H1 (cell line): ENCODE data around the gene GDNF. TPM values are rescaled to one million over a fixed set of nuclear protein-coding genes. Genes with fewer than 3 reads are reported as not detected.

Experiments used
- CTCF ChIA-PET: fragments of 300-600 bp; sonication (Branson Sonifier 250); formaldehyde crosslinking; loops from one replicate; lab custom pipeline; 2021; ENCODE audit not compliant: partially characterized antibody; lab: Charles Lee
- POLR2A ChIA-PET: fragments of 300-600 bp; sonication (Branson Sonifier 250); formaldehyde crosslinking; loops from one replicate; lab custom pipeline; 2021; ENCODE audit warnings: inconsistent platforms; ENCODE audit not compliant: partially characterized antibody; lab: Charles Lee
- DNase-seq, 2 experiments: peaks; one replicate each; pipeline versions ENCODE4 v3.0.0 to v3.0.0-alpha.2; 2010 to 2022; ENCODE audit warnings: low spot score in 2 of 2, low read depth in 1 of 2, mixed read lengths in 1 of 2
- FAIRE-seq: peaks from 2 replicates; lab custom pipeline; 2011; peaks lifted over from hg19 to GRCh38; lab: Jason Lieb, UNC
- H2AFZ ChIP-seq: 2 replicates; pipeline ENCODE4 v1.8.1; 2012; ENCODE audit warnings: low read length, inconsistent platforms
- H2AK5ac ChIP-seq: 2 replicates; pipeline ENCODE4 v1.6.1; 2013; ENCODE audit warnings: low read depth, low read length
- H2BK120ac ChIP-seq: replicated peaks from 2 replicates; pipeline ENCODE3; 2013; ENCODE audit warnings: low read depth, low read length, inconsistent platforms
- H2BK12ac ChIP-seq: 2 replicates; pipeline ENCODE4 v1.6.1; 2013; ENCODE audit warnings: low read depth, low read length
- H2BK15ac ChIP-seq: 2 replicates; pipeline ENCODE4 v1.6.1; 2013; ENCODE audit warnings: low read length
- H2BK20ac ChIP-seq: 2 replicates; pipeline ENCODE4 v1.6.1; 2013; ENCODE audit warnings: low read length
- H2BK5ac ChIP-seq: 2 replicates; pipeline ENCODE4 v1.6.1; 2013; ENCODE audit warnings: low read depth, low read length
- H3K14ac ChIP-seq: 2 replicates; pipeline ENCODE4 v1.6.1; 2013; ENCODE audit warnings: inconsistent platforms; ENCODE audit not compliant: insufficient read length
- H3K18ac ChIP-seq: 2 replicates; pipeline ENCODE4 v1.6.1; 2013; ENCODE audit warnings: low read length; ENCODE audit errors: extremely low read depth
- H3K23ac ChIP-seq: 2 replicates; pipeline ENCODE4 v1.6.1; 2013; ENCODE audit warnings: inconsistent platforms; ENCODE audit not compliant: insufficient read length
- H3K23me2 ChIP-seq: 2 replicates; pipeline ENCODE4 v1.6.1; 2013; ENCODE audit warnings: low read depth, low read length
- H3K27ac ChIP-seq: 2 replicates; pipeline ENCODE4 v1.6.1; 2011; ENCODE audit warnings: low read depth, low read length, inconsistent platforms
- H3K27me3 ChIP-seq, 4 experiments: replicated peaks in 1 of 4; 1 replicate in 1 of 4; 2 replicates in 3 of 4; pipeline versions ENCODE4 v1.6.1 to v1.8.1; 2011 to 2013; ENCODE audit warnings: low read length in 3 of 4, mild to moderate bottlenecking in 3 of 4, inconsistent platforms in 2 of 4, mixed read lengths in 2 of 4, moderate library complexity in 1 of 4; ENCODE audit not compliant: control insufficient read depth in 3 of 4, insufficient read depth in 3 of 4; ENCODE audit errors: extremely low read depth in 1 of 4
- H3K36me3 ChIP-seq, 4 experiments: 2 replicates each; pipeline versions ENCODE4 v1.6.1 to v1.8.1; 2011 to 2013; ENCODE audit warnings: mild to moderate bottlenecking in 4 of 4, low read length in 3 of 4, moderate library complexity in 2 of 4, control low read depth in 1 of 4, inconsistent platforms in 1 of 4; ENCODE audit not compliant: insufficient read depth in 4 of 4, control insufficient read depth in 2 of 4
- H3K4ac ChIP-seq: replicated peaks from 2 replicates; pipeline ENCODE3; 2013; ENCODE audit warnings: low read length, low read depth, mixed read lengths, inconsistent platforms; ENCODE audit not compliant: insufficient read length
- H3K4me1 ChIP-seq, 4 experiments: replicated peaks in 1 of 4; 1 replicate in 1 of 4; 2 replicates in 3 of 4; pipeline versions ENCODE4 v1.6.1 to v1.8.1; 2011 to 2013; ENCODE audit warnings: low read length in 3 of 4, inconsistent platforms in 2 of 4, mixed read lengths in 1 of 4; ENCODE audit not compliant: insufficient read depth in 4 of 4, control insufficient read depth in 3 of 4
- H3K4me2 ChIP-seq, 2 experiments: 2 replicates each; pipeline versions ENCODE4 v1.6.1 to v1.8.1; 2011 to 2013; ENCODE audit warnings: low read depth in 2 of 2, low read length in 2 of 2, control low read depth in 1 of 2, inconsistent platforms in 1 of 2, mild to moderate bottlenecking in 1 of 2; ENCODE audit not compliant: insufficient read depth in 1 of 2
- H3K4me3 ChIP-seq, 4 experiments: fragments of 200-600, 300-600 bp in 1 of 4; sonication (generic), shearing (Covaris generic), sonication (Bioruptor Twin) in 1 of 4; 2 replicates each; pipeline versions ENCODE4 v1.5.1 to v1.8.1; 2011 to 2016; ENCODE audit warnings: low read length in 4 of 4, low read depth in 3 of 4, control low read depth in 2 of 4, inconsistent platforms in 2 of 4, mild to moderate bottlenecking in 2 of 4, mixed read lengths in 1 of 4, moderate library complexity in 1 of 4; ENCODE audit not compliant: insufficient read depth in 2 of 4; ENCODE audit errors: extremely low read depth in 1 of 4
- H3K56ac ChIP-seq: replicated peaks from 2 replicates; pipeline ENCODE3; 2013; ENCODE audit warnings: low read depth, mild to moderate bottlenecking, mixed read lengths, low read length, inconsistent platforms; ENCODE audit not compliant: insufficient read length
- H3K79me1 ChIP-seq: 2 replicates; pipeline ENCODE4 v1.6.1; 2013; ENCODE audit warnings: low read depth, low read length, control low read depth
- H3K79me2 ChIP-seq, 2 experiments: 2 replicates each; pipeline versions ENCODE4 v1.6.1 to v1.8.1; 2012 to 2013; ENCODE audit warnings: low read length in 2 of 2, mild to moderate bottlenecking in 2 of 2, inconsistent platforms in 1 of 2; ENCODE audit not compliant: insufficient read depth in 2 of 2, control insufficient read depth in 1 of 2
- H3K9ac ChIP-seq, 4 experiments: replicated peaks in 1 of 4; 1 replicate in 1 of 4; 2 replicates in 3 of 4; pipeline versions ENCODE4 v1.6.1 to v1.8.1; 2011 to 2013; ENCODE audit warnings: low read depth in 3 of 4, low read length in 3 of 4, control low read depth in 2 of 4, mild to moderate bottlenecking in 2 of 4, moderate library complexity in 2 of 4, inconsistent platforms in 1 of 4; ENCODE audit errors: extremely low read depth in 1 of 4
- H3K9me3 ChIP-seq, 2 experiments: 2 replicates each; pipeline versions ENCODE4 v1.6.1 to v1.8.1; 2012 to 2013; ENCODE audit warnings: mild to moderate bottlenecking in 2 of 2, moderate library complexity in 2 of 2, control low read depth in 1 of 2, inconsistent platforms in 1 of 2, low read depth in 1 of 2, low read length in 1 of 2, mixed read lengths in 1 of 2; ENCODE audit not compliant: insufficient read depth in 2 of 2
- H4K20me1 ChIP-seq, 2 experiments: replicated peaks in 1 of 2; 2 replicates each; pipeline versions ENCODE3 to v1.8.1; 2011 to 2013; ENCODE audit warnings: inconsistent platforms in 2 of 2, low read length in 2 of 2, mild to moderate bottlenecking in 1 of 2; ENCODE audit not compliant: insufficient read depth in 2 of 2, control insufficient read depth in 1 of 2
- H4K5ac ChIP-seq: 2 replicates; pipeline ENCODE4 v1.6.1; 2013; ENCODE audit warnings: low read length, low read depth, mixed read lengths, inconsistent platforms; ENCODE audit not compliant: insufficient read length
- H4K8ac ChIP-seq: 2 replicates; pipeline ENCODE4 v1.8.0; 2013; ENCODE audit warnings: mild to moderate bottlenecking, moderate library complexity, low read length, inconsistent platforms; ENCODE audit not compliant: insufficient read depth; ENCODE audit errors: extremely low read depth
- H4K91ac ChIP-seq: replicated peaks from 2 replicates; pipeline ENCODE3; 2013; ENCODE audit warnings: low read length, mixed read lengths, inconsistent platforms; ENCODE audit not compliant: insufficient read length
- CHD1 ChIP-seq: IDR thresholded peaks from 2 replicates; pipeline ENCODE4 v1.6.1; 2012; ENCODE audit warnings: low read depth, low read length, improper control_type of control experiment
- CREB1 ChIP-seq: IDR thresholded peaks from 2 replicates; pipeline ENCODE4 v1.6.1; 2012; ENCODE audit warnings: inconsistent platforms
- NANOG ChIP-seq: IDR thresholded peaks from 2 replicates; pipeline ENCODE4 v1.6.1; 2011; ENCODE audit warnings: low read length, low read depth, mild to moderate bottlenecking, inconsistent platforms; ENCODE audit not compliant: insufficient read depth, poor library complexity, severe bottlenecking
- NRF1 ChIP-seq: IDR thresholded peaks from 2 replicates; pipeline ENCODE4 v1.6.1; 2011; ENCODE audit warnings: mild to moderate bottlenecking, low read depth, low read length, improper control_type of control experiment
- POLR2AphosphoS5 ChIP-seq: IDR thresholded peaks from 2 replicates; pipeline ENCODE4 v1.6.1; 2011; ENCODE audit warnings: low read depth, low read length
- RXRA ChIP-seq: IDR thresholded peaks from 2 replicates; pipeline ENCODE4 v1.6.1; 2011; ENCODE audit warnings: low read depth, mild to moderate bottlenecking, low read length, moderate library complexity; ENCODE audit not compliant: insufficient read depth
- TAF1 ChIP-seq: IDR thresholded peaks from 2 replicates; pipeline ENCODE4 v1.6.1; 2011; ENCODE audit warnings: mild to moderate bottlenecking, low read depth, low read length
- ZNF274 ChIP-seq: IDR thresholded peaks from 2 replicates; pipeline ENCODE4 v1.7.0; 2012; ENCODE audit warnings: low read length, borderline replicate concordance; ENCODE audit errors: extremely low read depth
- WGBS, 2 experiments: shearing (Covaris generic) in 1 of 2; methylation state at CpG; one replicate each; pipeline versions ENCODE4 v1.1.6 to v1.1.7; 2013 to 2015; ENCODE audit warnings: low lambda C conversion rate in 2 of 2, mixed read lengths in 2 of 2, inconsistent platforms in 1 of 2, low coverage in 1 of 2, missing lambda C conversion rate in 1 of 2; ENCODE audit not compliant: insufficient replicate concordance in 2 of 2, insufficient coverage in 1 of 2, insufficient read length in 1 of 2; ENCODE audit errors: extremely low coverage in 1 of 2, missing lambda C conversion rate in 1 of 2; 5-methylcytosine and 5-hydroxymethylcytosine counted together
- polyA plus RNA-seq, 7 experiments: library from polyadenylated mRNA; depleted of rRNA in 3 of 7; stranded (reverse) in 5 of 7; unstranded in 2 of 7; fragments of >200 nt in 5 of 7; fragments of 200-250 nt in 2 of 7; gene quantifications; 1 replicate in 5 of 7; 2 replicates in 1 of 7; 4 replicates in 1 of 7; pipeline versions ENCODE4 v1.2.1 to v1.2.3, GENCODE V29; 2011 to 2013; ENCODE audit warnings: missing spikeins in 2 of 7, mixed read lengths in 2 of 7
- total RNA-seq: library from RNA; stranded (reverse); fragmentation: NEBNext Ultra II Directional; extraction: Animal tissue kit (Norgen Biotek cat#: 25700); gene quantifications from 2 replicates; pipeline ENCODE4 v1.2.1, GENCODE V29; 2021
- TF ChIP-seq, protein P1 (sequence below), 3 experiments: IDR thresholded peaks; 1 replicate in 2 of 3; 2 replicates in 1 of 3; pipeline versions ENCODE4 v1.5.1 to v1.6.1; 2011; ENCODE audit warnings: low read length in 3 of 3, mild to moderate bottlenecking in 3 of 3, inconsistent platforms in 2 of 3, low read depth in 1 of 3, moderate library complexity in 1 of 3; ENCODE audit not compliant: insufficient read depth in 1 of 3; ENCODE audit errors: control extremely low read depth in 1 of 3
- TF ChIP-seq, protein P2 (sequence below): IDR thresholded peaks from 2 replicates; pipeline ENCODE4 v1.6.1; 2012; ENCODE audit warnings: inconsistent platforms
- TF ChIP-seq, protein P3 (sequence below): IDR thresholded peaks from 2 replicates; pipeline ENCODE4 v1.6.1; 2012; ENCODE audit warnings: inconsistent platforms

GDNF gene
- total and polyA plus RNA-seq, 2 of the 8 experiments (the other 6 are each of a cell fraction or from before 2014, with no cell fraction given): 0.15 to 2.0 TPM

GRCh38 chr5:37873988-37874387 lies 34.1 kb upstream of the GDNF start:
- Histone ChIP-seq H3K23ac (no peak overlapping the region), H2AK5ac (no peak overlapping the region), H4K5ac (no peak overlapping the region), H3K27me3 (no peaks in the 10 kb centered on the region; a peak in 1 of 7 replicates), H3K56ac (no peak overlapping the region), H3K18ac (no peak overlapping the region), H3K79me2 (no peaks in the 10 kb centered on the region), H3K9ac (no peak overlapping the region), H2BK120ac (no peak overlapping the region), H4K20me1 (no peaks in the 10 kb centered on the region), H3K4me1 (no peaks in the 10 kb centered on the region; a peak in 1 of 7 replicates), H3K9me3 (0 out of 4 replicates have a peak, but pooled peaks cover 0 to 3% of the 10 kb centered on the region in 2 experiments), H4K91ac (no peak overlapping the region), H3K79me1 (no peaks in the 10 kb centered on the region), H2BK12ac (no peak overlapping the region), H4K8ac (no peak overlapping the region), H2BK20ac (no peak overlapping the region), H2AFZ (no peak overlapping the region), H3K4ac (no peak overlapping the region), H3K36me3 (no peaks in the 10 kb centered on the region), H3K4me3 (no peak overlapping the region), H3K27ac (no peak overlapping the region), H2BK5ac (no peak overlapping the region), H2BK15ac (no peak overlapping the region), H3K23me2 (no peaks in the 10 kb centered on the region), H3K14ac (peak overlapping the region; percentile 69), H3K4me2 (no peak overlapping the region)
- 89% methylated on average over 7 of the region's 7 CpGs; no CpG with 5 or more reads in 1 of the 2 experiments for WGBS, 2 experiments
- ChIA-PET POLR2A (no interaction called here), CTCF (interaction anchor here (0.6 kb wide), 1 partner anchor 320 kb away, joined by 3 read pairs; no protein-coding TSS in a partner anchor)
- FAIRE-seq (no peak), DNase-seq (no peak)
- TF ChIP-seq NANOG (no peak), CHD1 (no peak), RXRA (no peak), ZNF274 (no peak), TAF1 (no peak), NRF1 (no peak), POLR2AphosphoS5 (no peak), CREB1 (no peak)
- TF ChIP-seq, protein P1, sequence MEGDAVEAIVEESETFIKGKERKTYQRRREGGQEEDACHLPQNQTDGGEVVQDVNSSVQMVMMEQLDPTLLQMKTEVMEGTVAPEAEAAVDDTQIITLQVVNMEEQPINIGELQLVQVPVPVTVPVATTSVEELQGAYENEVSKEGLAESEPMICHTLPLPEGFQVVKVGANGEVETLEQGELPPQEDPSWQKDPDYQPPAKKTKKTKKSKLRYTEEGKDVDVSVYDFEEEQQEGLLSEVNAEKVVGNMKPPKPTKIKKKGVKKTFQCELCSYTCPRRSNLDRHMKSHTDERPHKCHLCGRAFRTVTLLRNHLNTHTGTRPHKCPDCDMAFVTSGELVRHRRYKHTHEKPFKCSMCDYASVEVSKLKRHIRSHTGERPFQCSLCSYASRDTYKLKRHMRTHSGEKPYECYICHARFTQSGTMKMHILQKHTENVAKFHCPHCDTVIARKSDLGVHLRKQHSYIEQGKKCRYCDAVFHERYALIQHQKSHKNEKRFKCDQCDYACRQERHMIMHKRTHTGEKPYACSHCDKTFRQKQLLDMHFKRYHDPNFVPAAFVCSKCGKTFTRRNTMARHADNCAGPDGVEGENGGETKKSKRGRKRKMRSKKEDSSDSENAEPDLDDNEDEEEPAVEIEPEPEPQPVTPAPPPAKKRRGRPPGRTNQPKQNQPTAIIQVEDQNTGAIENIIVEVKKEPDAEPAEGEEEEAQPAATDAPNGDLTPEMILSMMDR (IDR thresholded peaks at IDR 0.05; ENCODE audit: control extremely low read depth in 1 of 3, insufficient read depth in 1 of 3, low read depth in 1 of 3, low read length in 3 of 3): no peak
- TF ChIP-seq, protein P2, sequence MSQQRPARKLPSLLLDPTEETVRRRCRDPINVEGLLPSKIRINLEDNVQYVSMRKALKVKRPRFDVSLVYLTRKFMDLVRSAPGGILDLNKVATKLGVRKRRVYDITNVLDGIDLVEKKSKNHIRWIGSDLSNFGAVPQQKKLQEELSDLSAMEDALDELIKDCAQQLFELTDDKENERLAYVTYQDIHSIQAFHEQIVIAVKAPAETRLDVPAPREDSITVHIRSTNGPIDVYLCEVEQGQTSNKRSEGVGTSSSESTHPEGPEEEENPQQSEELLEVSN: no peak
- TF ChIP-seq, protein P3, sequence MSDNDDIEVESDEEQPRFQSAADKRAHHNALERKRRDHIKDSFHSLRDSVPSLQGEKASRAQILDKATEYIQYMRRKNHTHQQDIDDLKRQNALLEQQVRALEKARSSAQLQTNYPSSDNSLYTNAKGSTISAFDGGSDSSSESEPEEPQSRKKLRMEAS: no peak
